ENCODE data around the gene YJEFN3. TPM values are rescaled to one million over a fixed set of nuclear protein-coding genes. Genes with fewer than 3 reads are reported as not detected.

The YJEFN3 gene
- total and polyA plus RNA-seq, 4 donors, result 0.19 to 0.88 (median 0.63) TPM

- Histone ChIP-seq H3K9ac (ENCODE audit: low read depth in 1 of 2, low read length in 2 of 2) (no peak overlapping the region), H3K36me3 (ENCODE audit: control insufficient read depth in 4 of 4, insufficient read depth in 3 of 4, low read depth in 1 of 4, low read length in 3 of 4) (peaks cover 11 to 89% (median 51%) of the 10 kb centered on the region in 4 donors), H3K27ac (ENCODE audit: low read depth in 1 of 2, low read length in 2 of 2) (no peak overlapping the region), H3K9me3 (ENCODE audit: control insufficient read depth in 4 of 4, low read length in 3 of 4) (no peaks in the 10 kb centered on the region), H3K4me1 (ENCODE audit: control insufficient read depth in 4 of 4, insufficient read depth in 4 of 4, low read length in 3 of 4) (peaks cover 0 to 3% (median under 1%) of the 10 kb centered on the region in 4 donors), H3K27me3 (ENCODE audit: control insufficient read depth in 4 of 4, insufficient read depth in 4 of 4, low read length in 3 of 4) (no peaks in the 10 kb centered on the region), H3K4me3 (ENCODE audit: low read depth in 1 of 3, low read length in 3 of 3) (no peak overlapping the region)
- no peak for DNase-seq (ENCODE audit: low spot score)
- WGBS, result 95% methylated on average over 18 of the region's 18 CpGs
- no peak for TF ChIP-seq REST (IDR thresholded peaks at IDR 0.05)
- TF ChIP-seq ATF3 (IDR thresholded peaks at IDR 0.05), result no peak
- TF ChIP-seq ZBTB33 (IDR thresholded peaks at IDR 0.05), result no peak
- no peak for TF ChIP-seq FOXA1 (IDR thresholded peaks at IDR 0.05)
- TF ChIP-seq EGR1 (IDR thresholded peaks at IDR 0.05; ENCODE audit: low read depth in 2 of 2), result no peak
- no peak for TF ChIP-seq CTCF (IDR thresholded peaks at IDR 0.05; ENCODE audit: low read depth, low read length, missing input control)
- TF ChIP-seq HNF4A (conservative IDR thresholded peaks at IDR 0.05), result no peak
- TF ChIP-seq FOXA2 (IDR thresholded peaks at IDR 0.05), result no peak
- TF ChIP-seq HNF4G (IDR thresholded peaks at IDR 0.05), result no peak
- no peak for TF ChIP-seq NR2F2 (IDR thresholded peaks at IDR 0.05)
- TF ChIP-seq TAF1 (conservative IDR thresholded peaks at IDR 0.05), result no peak
- no peak for TF ChIP-seq JUND (IDR thresholded peaks at IDR 0.05)
- no peak for TF ChIP-seq RAD21 (IDR thresholded peaks at IDR 0.05)
- no peak for TF ChIP-seq MAX (IDR thresholded peaks at IDR 0.05)
- TF ChIP-seq GABPA (IDR thresholded peaks at IDR 0.05 in 1 of 2, conservative IDR thresholded peaks at IDR 0.05 in 1 of 2), result no peak
- TF ChIP-seq RXRA (IDR thresholded peaks at IDR 0.05), result no peak
- TF ChIP-seq SP1 (IDR thresholded peaks at IDR 0.05), result no peak
- no peak for TF ChIP-seq YY1 (IDR thresholded peaks at IDR 0.05)
Measured at GRCh38 chr19:19499272-19499995, 29.3 kb upstream of the YJEFN3 start.
